ENCODE results near the gene NID1.

DNA sequence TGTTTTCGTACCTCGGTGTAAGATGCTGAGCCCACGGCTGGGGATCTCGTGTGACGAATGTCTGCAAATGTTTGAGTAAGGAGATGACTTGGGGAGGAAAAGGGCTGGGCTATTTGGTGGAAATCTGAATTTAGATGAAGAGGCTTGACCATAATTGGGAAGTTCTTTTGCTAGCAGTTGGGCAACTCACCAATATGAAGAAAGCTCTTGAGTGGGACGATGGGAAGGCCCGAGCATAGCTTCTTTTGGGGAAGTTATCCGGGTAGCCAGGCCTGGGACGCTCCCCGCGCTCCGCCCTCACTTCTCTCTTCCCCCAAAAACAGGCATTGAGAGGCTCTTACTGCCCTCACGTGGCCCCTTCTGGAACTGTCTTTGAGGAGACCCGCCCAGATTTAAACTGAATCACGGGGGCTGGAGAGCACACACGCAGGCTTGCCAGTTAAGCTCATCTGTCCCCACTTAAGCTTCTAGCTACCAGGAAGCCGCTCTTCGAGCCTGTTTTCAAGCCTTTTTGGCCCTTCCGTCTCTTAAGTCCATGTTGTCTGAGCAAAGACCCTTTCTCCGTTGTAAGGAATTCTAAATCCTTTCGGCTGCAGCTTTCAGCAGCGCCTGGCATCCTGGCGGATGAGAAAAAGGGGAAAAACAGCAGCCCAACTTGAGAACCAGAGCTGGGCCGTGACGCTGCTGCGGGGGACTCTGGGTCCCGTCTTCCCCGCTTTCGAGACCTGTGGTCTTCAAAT lies 93.1 kb downstream of the NID1 start:
- TF ChIP-seq POLR2AphosphoS5 (IDR thresholded peaks at IDR 0.05; ENCODE audit: low read depth, low read length) (peak; percentile 79), TAF1 (IDR thresholded peaks at IDR 0.05; ENCODE audit: low read depth, low read length) (peak; percentile 76; the same call in 1 of the 2 replicates), POLR2A (IDR thresholded peaks at IDR 0.05; ENCODE audit: low read depth, low read length) (peak; percentile 79), SPI1 (IDR thresholded peaks at IDR 0.05; ENCODE audit: low read depth, low read length) (peak; percentile 18; the same call in 1 of the 2 replicates)
